Stimulated activated effector memory CD8-positive, alpha-beta T cell treated with anti-CD3 and anti-CD28 coated beads, Interleukin-12 subunit alpha, Interleukin-12 subunit beta, amount 100 ng/mL, for 72 hours (primary cell): ENCODE data around the gene ABCB6.
"Not testable (repeated sequence)": the region's sequence is repeated elsewhere in the genome, so short reads cannot be mapped to it uniquely, and the experiment has no call there.

Experiments used
- ATAC-seq: fragments of 150-1000 bp; cut with Tn5 transposase; 2 replicates; pipeline ENCODE4 v1.10.0; 2021
- DNase-seq, 2 donors: peaks; one replicate each; pipeline ENCODE4 v3.0.0; 2021 to 2022; ENCODE audit warnings: low spot score in 2 of 2
- H3K27ac Mint-ChIP-seq: one replicate; pipeline ENCODE4 v1.8.0; 2022; ENCODE audit warnings: mild to moderate bottlenecking, mixed read lengths
- H3K36me3 Mint-ChIP-seq: one replicate; pipeline ENCODE4 v1.8.0; 2022; ENCODE audit warnings: mild to moderate bottlenecking, mixed read lengths
- H3K4me1 Mint-ChIP-seq: one replicate; pipeline ENCODE4 v1.8.0; 2022; ENCODE audit warnings: mixed read lengths
- H3K4me3 Mint-ChIP-seq: one replicate; pipeline ENCODE4 v1.8.0; 2022; ENCODE audit warnings: mild to moderate bottlenecking, mixed read lengths
- H3K9me3 Mint-ChIP-seq: one replicate; pipeline ENCODE4 v1.8.0; 2022; ENCODE audit warnings: mixed read lengths

ABCB6 gene

DNA sequence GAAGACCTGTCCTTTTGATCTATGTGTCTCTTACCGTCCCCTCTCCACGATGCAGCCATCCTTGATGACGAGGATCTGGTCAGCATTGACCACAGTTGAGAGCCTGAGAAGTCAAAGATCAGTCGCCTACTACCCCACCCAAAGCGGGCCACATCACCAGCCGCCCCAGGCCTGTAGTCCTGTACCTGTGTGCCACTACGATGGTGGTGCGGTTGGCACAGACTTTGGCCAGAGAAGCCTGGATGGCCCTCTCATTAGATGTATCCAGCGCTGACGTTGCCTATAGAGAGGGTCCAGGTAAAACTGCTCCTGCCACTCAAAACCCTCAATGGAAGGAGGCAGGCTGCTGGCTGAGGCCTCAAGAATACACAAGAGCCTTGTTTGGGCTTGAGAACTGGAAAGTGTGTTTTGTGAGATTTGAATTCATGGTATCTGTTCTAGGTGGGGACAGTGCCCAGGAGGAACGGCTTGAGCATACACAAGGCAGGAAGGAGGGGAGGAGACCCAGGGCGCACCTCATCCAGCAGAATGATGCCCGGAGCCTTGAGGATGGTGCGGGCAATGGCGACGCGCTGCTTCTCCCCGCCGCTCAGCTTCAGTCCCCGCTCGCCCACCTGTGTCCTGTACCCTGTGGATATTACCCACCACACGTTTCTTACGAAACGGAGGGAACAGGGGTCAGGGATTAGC, 8.4 kb downstream of the ABCB6 start:
- peaks cover 45% of the 10 kb centered on the region for H3K4me1 Mint-ChIP-seq
- peak overlapping the region; percentile 72 for H3K27ac Mint-ChIP-seq
- H3K9me3 Mint-ChIP-seq: no peaks in the 10 kb centered on the region
- H3K36me3 Mint-ChIP-seq: peaks cover 76% of the 10 kb centered on the region
- ATAC-seq: no peak
- DNase-seq: no peak
- no peak overlapping the region for H3K4me3 Mint-ChIP-seq

DNA sequence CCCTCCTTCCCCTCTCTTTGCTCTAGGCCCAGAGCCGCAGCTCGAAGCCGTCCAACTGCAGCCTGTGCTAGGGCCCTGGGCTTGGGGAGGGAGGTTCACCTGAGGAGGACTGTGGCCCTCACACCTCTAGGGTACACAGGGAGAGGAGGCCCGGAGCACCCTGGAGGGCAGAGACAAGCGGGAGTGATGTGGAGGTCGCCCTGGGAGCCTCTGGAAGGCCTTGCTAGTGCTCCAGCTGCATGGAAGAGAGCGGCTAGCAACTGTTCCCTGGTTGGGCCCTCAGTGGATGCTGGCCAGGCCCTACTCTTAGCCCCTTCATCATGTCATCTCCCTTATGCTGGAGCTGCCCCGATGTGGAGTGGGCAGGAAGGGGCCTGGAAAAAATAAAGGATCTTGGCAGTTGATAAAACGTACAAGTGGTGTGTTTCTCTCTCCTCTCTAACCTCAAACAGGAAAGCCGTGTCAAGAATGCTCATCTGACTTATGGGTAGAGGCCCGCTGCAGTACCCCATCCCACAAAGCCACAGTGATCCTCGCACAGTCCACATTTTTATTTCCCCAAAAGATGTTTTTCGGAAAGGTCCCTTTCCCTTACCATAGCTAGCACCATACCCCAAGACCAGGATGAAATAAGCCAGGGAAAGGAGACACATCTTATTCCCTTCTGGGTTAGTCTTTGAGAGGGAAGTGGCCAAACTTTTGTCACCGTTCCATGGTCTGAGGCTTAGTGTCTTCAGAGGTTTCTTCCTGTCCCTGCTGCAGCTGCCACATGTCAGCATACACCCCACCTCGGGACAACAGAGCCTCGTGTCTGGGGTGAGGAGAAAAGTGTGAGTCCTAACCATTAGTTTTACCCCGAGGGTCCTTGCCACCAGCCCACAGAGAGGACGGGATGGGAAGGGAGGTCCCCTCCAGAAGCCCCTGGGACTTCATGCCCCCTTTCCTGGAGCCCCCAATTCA, 9.2 kb downstream of the ABCB6 start:
- H3K27ac Mint-ChIP-seq: peak overlapping the region; percentile 72
- peak overlapping the region; percentile 78 for H3K4me3 Mint-ChIP-seq
- peaks cover 70% of the 10 kb centered on the region for H3K36me3 Mint-ChIP-seq
- no peak for DNase-seq
- ATAC-seq: no peak
- H3K4me1 Mint-ChIP-seq: peaks cover 40% of the 10 kb centered on the region
- H3K9me3 Mint-ChIP-seq: peaks cover under 1% of the 10 kb centered on the region

DNA sequence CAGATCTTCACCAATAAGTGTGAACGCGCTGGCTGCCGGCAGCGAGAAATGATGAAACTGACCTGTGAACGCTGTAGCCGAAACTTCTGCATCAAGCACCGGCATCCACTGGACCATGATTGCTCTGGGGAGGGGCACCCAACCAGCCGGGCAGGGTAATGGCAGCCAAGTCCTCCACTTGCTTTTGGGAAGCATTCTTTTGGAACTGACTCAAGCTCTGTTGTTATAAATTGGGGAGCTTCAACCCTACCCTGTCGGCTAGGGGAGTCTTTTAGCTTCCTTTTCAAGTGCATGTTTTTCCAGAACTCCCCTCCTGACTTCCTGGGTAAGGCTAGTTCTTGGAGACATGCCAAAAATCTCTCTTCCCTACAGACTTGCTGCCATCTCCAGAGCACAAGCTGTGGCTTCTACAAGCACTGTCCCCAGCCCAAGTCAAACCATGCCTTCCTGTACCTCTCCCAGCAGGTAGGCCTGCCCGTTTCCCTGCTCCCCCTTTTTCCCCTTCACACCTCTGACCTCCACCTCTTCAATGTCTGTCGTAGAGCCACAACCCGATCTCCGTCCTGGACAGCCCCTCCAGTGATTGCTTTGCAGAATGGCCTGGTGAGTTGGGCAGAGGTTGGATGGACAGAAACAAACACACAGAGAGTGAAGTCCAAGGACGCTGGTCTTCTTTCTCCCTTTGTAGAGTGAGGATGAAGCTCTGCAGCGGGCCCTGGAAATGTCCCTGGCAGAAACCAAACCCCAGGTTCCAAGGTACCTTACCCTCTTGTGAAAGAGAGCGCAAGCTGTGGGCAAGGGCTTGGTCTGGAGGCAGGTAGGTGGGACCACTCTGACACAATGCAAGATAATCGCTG, 10.6 kb downstream of the ABCB6 start:
- peaks cover 56% of the 10 kb centered on the region for H3K36me3 Mint-ChIP-seq
- ATAC-seq (no peak), DNase-seq (no peak)
- peak overlapping the region; percentile 72 for H3K27ac Mint-ChIP-seq
- H3K4me3 Mint-ChIP-seq: peak overlapping the region; percentile 78
- H3K9me3 Mint-ChIP-seq: peaks cover 2% of the 10 kb centered on the region
- peaks cover 34% of the 10 kb centered on the region for H3K4me1 Mint-ChIP-seq

DNA sequence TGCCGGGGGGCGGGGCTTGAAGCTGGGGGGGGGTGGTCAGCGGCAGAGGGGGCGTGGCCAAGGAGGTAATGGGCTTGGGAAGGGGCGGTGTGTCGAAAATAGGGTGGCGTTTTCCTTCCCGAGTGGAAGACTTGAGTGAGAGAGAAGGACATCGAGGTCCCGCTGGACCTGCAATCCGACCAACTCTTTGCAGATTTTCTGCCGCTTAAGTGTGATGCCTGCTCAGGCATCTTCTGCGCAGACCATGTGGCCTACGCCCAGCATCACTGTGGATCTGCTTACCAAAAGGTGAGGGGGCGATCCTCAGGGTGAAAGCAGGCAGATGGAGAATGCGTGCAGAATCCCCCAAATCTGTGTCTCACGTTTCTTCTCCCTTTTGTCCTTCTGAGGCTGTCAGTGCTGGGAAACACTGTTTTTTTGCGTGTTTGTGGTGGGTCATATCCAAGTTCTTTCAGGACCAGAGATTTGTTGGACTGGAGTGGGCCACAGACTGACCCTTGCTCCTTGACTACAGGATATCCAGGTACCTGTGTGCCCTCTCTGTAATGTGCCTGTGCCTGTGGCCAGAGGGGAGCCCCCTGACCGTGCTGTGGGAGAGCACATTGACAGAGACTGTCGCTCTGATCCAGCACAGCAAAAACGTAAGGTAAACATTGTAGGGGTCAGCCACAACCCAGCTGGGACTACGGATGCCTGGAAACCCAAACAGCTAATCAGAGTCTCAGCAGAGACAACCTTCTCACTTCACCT, 11.4 kb downstream of the ABCB6 start:
- Mint-ChIP-seq H3K36me3 (peaks cover 48% of the 10 kb centered on the region), H3K4me3 (peak overlapping the region; percentile 78), H3K9me3 (peaks cover 2% of the 10 kb centered on the region), H3K27ac (no peak overlapping the region), H3K4me1 (peaks cover 34% of the 10 kb centered on the region)
- peak; percentile 0 for ATAC-seq
- no peak for DNase-seq

DNA sequence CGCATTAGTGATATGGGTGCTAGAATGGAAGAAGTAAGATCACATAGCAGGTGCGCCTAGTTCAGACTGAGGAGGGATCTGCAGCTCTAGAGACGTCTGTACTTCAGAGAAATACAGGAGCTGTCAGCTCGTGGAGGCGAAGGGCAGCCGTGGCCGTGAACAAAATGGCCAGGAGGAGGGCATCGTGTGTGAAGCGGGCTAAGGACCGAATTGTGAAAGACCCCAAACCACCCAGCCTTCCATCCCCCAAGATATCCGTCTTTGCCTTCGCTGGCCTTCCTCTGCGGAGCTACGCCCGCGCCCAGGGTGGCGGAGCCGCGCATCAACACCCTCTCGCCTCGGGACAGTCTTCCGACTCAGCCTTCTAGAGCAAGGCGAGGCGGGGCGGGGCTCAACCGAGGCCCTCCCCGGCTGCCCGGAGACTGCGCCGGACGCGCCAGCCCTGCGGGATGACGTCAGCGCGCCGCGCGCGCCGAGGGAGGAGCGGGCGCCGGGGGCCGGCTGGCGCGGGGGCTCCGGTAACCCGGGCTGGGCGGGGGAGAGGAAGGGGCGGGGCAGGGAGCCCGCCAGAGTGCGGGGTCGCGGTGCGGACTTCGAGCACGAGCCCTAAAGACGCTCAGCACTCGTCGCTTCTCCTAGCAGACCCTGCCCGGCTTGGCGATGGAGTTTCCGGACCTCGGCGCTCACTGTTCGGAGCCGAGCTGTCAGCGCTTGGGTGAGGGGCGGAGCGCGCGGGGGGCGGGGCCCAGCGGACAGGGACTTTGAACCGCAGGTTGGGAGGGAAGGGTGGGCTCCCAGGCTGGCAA, 12.2 kb downstream of the ABCB6 start, which contains the start of gene ZFAND2B:
ZFAND2B (plus strand) TSS at position 455 of the 806 bp plus-strand sequence; CDS start at position 661, 206 bp downstream.
- Mint-ChIP-seq H3K36me3 (peaks cover 40% of the 10 kb centered on the region), H3K27ac (peak within 1 kb of the TSS; percentile 91), H3K4me3 (peak within 1 kb of the TSS; percentile 78), H3K4me1 (peaks cover 34% of the 10 kb centered on the region), H3K9me3 (peaks cover 2% of the 10 kb centered on the region)
- peak; percentile 96 to 97 for DNase-seq
- peak; percentile 97 for ATAC-seq

DNA sequence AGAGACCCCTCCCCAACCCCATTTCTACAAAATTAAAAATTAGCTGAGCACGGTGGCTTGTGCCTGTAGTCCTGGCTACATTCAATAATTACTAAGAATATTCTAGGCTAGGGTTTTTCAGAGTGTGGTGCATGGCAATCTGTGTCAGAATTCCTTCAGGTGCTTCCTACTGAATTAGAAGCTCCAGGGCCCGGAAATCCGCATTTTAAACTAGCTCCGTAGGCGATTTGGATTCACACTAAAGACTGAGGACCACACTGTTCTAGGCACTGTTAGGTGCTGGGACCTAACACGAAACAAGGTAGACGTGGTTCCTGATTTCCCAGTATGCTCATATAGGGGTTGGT, 12.8 kb downstream of the ABCB6 start:
- H3K36me3 Mint-ChIP-seq: peaks cover 35% of the 10 kb centered on the region
- no peak for DNase-seq
- no peak for ATAC-seq
- H3K9me3 Mint-ChIP-seq: peaks cover 2% of the 10 kb centered on the region
- peak overlapping the region; percentile 91 for H3K27ac Mint-ChIP-seq
- peak overlapping the region; percentile 78 for H3K4me3 Mint-ChIP-seq
- H3K4me1 Mint-ChIP-seq: peaks cover 29% of the 10 kb centered on the region

DNA sequence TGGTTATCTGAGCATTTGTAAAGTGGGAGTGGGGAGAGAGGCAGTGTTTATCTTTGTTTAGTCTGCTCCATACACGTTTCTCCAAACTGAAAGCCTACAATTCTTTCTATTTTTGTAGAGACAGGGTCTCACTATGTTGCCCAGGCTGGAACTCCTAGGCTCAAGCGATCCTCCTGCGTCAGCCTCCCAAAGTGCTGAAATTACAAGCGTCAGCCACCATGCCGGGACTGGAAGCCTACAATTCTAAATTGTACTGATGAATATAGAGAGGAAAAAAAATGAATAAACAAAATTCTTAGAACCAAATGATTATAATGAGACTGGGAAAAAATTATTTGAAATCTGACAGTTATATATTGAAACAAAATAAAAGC, 13.6 kb downstream of the ABCB6 start:
- Mint-ChIP-seq H3K4me3 (peak overlapping the region; percentile 78), H3K27ac (no peak overlapping the region), H3K9me3 (peaks cover 2% of the 10 kb centered on the region), H3K4me1 (peaks cover 34% of the 10 kb centered on the region), H3K36me3 (peaks cover 27% of the 10 kb centered on the region)
- no peak for ATAC-seq
- DNase-seq: no peak

DNA sequence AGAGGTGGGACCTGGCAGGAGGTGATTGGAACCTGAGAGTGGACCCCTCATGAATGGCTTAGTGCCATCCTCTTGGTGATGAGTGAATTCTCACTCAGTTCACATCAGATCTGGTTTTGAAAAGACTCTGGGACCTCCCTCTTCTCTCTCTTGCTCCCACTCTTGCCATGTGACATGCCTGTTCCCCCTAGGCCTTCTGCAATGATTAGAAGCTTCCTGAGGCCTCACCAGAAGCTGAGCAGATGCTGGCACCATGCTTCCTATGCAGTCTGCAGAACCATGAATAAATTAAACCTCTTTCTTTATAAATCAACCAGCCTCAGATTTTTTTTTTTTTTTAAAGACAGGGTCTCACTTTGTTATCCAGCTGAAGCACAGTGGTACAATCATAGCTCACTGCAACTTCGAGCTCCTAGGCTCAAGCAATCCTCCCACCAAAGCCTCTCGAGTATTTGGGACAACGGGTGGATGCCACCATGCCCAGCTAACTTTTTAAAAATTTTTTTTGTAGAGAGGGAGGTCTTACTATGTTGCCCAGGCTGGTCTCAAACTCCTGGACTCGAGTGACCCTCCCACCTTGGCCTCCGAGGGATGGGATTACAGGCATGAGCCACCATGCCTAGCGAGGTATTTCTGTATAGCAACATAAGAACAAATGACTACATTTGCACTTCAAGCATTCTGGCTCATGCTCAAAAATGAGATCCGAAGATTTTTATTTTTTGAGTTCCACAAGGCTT, 14.2 kb downstream of the ABCB6 start:
- Mint-ChIP-seq H3K4me3 (peak overlapping the region; percentile 78), H3K36me3 (peaks cover 22% of the 10 kb centered on the region), H3K4me1 (peaks cover 32% of the 10 kb centered on the region), H3K27ac (no peak overlapping the region), H3K9me3 (peaks cover 2% of the 10 kb centered on the region)
- ATAC-seq: no peak
- DNase-seq: no peak

DNA sequence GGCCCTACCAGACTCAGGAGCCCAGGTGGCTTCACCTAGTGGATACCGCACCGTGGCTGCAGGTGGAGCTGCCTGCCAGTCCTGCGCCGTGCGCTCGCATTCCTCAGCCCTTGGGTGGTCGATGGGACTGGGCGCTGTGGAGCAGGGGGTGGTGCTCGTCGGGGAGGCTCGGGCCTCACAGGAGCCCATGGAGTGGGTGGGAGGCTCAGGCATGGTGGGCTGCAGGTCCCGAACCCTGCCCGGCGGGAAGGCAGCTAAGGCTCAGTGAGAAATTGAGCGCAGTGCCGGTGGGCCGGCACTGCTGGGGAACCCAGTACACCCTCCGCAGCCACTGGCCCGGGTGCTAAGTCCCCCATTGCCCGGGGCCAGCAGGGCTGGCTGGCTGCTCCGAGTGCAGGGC, 17.4 kb downstream of the ABCB6 start:
- DNase-seq, ATAC-seq, H3K36me3 Mint-ChIP-seq, H3K27ac Mint-ChIP-seq, H3K9me3 Mint-ChIP-seq, H3K4me3 Mint-ChIP-seq: not testable (repeated sequence)
- peaks cover 19% of the 10 kb centered on the region for H3K4me1 Mint-ChIP-seq

DNA sequence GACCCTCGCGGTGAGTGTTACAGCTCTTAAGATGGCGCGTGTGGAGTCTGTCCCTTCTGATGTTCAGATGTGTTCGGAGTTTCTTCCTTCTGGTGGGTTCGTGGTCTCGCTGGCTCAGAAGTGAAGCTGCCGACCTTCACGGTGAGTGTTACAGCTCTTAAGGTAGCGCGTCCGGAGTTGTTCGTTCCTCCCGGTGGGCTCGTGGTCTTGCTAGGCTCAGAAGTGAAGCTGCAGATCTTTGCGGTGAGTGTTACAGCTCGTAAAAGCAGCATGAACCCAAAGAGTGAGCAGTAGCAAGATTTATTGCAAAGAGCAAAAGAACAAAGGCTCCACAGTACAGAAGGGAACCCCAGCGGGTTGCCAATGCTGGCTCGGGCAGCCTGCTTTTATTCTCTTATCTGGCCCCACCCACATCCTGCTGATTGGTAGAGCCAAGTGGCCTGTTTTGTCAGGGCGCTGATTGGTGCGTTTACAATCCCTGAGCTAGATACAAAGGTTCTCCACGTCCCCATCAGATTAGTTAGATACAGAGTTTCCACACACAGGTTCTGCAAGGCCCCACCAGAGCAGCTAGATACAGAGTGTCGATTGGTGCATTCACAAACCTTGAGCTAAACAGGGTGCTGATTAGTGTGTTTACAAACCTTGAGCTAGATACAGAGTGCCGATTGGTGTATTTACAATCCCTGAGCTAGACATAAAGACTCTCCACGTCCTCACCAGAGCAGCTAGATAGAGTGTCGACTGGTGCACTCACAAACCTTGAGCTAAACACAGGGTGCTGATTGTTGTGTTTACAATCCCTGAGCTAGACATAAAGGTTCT, 18.0 kb downstream of the ABCB6 start:
- peaks cover 19% of the 10 kb centered on the region for H3K4me1 Mint-ChIP-seq
- H3K9me3 Mint-ChIP-seq, H3K36me3 Mint-ChIP-seq, ATAC-seq: not testable (repeated sequence)
- peak overlapping the region; percentile 93 for H3K27ac Mint-ChIP-seq
- peak overlapping the region; percentile 71 for H3K4me3 Mint-ChIP-seq
- peak in 1 of 2 donors; percentile 71 for DNase-seq

DNA sequence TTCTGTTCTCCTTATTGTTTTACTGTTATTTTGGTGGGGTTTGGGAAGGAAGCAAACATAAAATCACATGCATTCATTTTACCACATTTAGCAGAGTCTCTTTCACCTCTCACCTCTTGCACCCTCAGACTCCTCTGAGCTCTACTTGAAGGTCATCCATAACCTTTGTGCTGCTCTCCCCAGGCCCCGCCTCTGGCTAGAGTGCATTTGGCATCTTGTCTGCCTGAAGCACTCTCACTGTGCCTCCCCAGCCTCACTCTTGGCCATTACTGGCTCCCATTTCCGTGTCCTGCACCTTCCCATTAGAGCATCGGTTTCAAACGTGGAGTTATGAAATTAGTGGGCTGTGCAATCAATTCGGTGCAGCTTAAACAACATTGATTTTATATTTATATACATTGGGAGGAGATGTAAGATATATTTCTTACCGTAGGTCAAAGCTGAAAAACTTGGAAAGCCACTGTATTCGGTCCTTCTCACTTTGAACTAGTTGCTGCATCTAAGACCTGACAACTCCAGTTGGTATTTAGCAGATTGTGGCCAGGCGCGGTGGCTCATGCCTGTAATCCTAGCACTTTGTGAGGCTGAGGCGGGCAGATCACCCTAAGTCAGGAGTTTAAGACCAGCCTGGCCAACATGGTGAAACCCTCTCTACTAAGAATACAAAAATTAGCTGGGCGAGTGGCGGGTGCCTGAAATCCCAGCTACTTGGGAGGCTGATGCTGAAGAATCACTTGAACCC, 19.1 kb downstream of the ABCB6 start:
- peak overlapping the region; percentile 3 for H3K27ac Mint-ChIP-seq
- peaks cover 19% of the 10 kb centered on the region for H3K4me1 Mint-ChIP-seq
- peaks cover 2% of the 10 kb centered on the region for H3K9me3 Mint-ChIP-seq
- DNase-seq: no peak
- no peaks in the 10 kb centered on the region for H3K36me3 Mint-ChIP-seq
- ATAC-seq: no peak
- peak overlapping the region; percentile 71 for H3K4me3 Mint-ChIP-seq

DNA sequence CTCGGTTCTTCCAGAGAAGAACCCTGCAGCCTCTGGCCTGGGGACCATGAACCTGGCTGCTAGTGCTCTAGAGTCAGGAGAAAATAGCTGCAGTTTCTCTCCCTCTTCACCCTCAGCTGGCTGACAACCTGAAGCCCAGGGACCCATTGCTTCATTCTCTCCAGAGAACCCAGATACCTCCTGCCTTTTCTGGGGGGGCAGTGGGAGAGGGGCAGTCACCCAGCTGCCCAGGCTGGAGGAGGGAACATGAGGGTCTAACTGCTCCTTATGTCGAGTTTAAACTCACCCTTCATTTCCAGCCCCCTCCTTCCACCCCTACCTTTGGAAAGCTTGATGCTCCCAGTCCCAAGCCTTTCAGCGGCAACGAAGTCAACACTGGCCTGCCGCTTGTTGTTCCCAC, 19.8 kb downstream of the ABCB6 start:
- ATAC-seq (no peak), DNase-seq (no peak)
- peak overlapping the region; percentile 3 for H3K27ac Mint-ChIP-seq

More for the DNA sequence above, 19.8 kb downstream of the ABCB6 start:
- peak overlapping the region; percentile 71 for H3K4me3 Mint-ChIP-seq
- no peaks in the 10 kb centered on the region for H3K9me3 Mint-ChIP-seq
- H3K36me3 Mint-ChIP-seq: no peaks in the 10 kb centered on the region
- peaks cover 19% of the 10 kb centered on the region for H3K4me1 Mint-ChIP-seq
